Hematopoietic multipotent progenitor cell treated with erythropoietin and hydrocortisone succinate and interleukin-3 and kit ligand, for 15 days (in vitro differentiated cells): Measurements from ENCODE around the gene PAX7.

Experiments used
- DNase-seq: peaks from one replicate; pipeline ENCODE4 v3.0.0-alpha.2; 2015; ENCODE audit warnings: low spot score

The PAX7 gene

GRCh38 chr1:18703041-18703621 lies 72.5 kb downstream of the PAX7 start:
- DNase-seq = no peak

- DNase-seq = no peak
These were observed 75.2 kb downstream of the PAX7 start for GRCh38 chr1:18705811-18706210.

GRCh38 chr1:18707696-18708257 lies 77.1 kb downstream of the PAX7 start:
- DNase-seq = no peak

- no peak for DNase-seq
These were observed 79.4 kb downstream of the PAX7 start for GRCh38 chr1:18710002-18710401.

GRCh38 chr1:18711003-18711402 lies 80.4 kb downstream of the PAX7 start:
- DNase-seq = no peak

GRCh38 chr1:18711536-18712251 lies 81.0 kb downstream of the PAX7 start:
- DNase-seq = no peak

- no peak for DNase-seq
These were observed 81.6 kb downstream of the PAX7 start for GRCh38 chr1:18712252-18712600.

GRCh38 chr1:18714404-18715175 lies 83.9 kb downstream of the PAX7 start:
- DNase-seq = no peak

GRCh38 chr1:18716112-18716784 lies 85.6 kb downstream of the PAX7 start:
- no peak for DNase-seq

- no peak for DNase-seq
These were observed 86.4 kb downstream of the PAX7 start for GRCh38 chr1:18716785-18717678.

GRCh38 chr1:18719786-18720451 lies 89.3 kb downstream of the PAX7 start:
- no peak for DNase-seq

- DNase-seq = no peak
These were observed 90.4 kb downstream of the PAX7 start for GRCh38 chr1:18721041-18721440.

- no peak for DNase-seq
These were observed 91.1 kb downstream of the PAX7 start for GRCh38 chr1:18721776-18722175.

- DNase-seq = no peak
These were observed 91.6 kb downstream of the PAX7 start for GRCh38 chr1:18722270-18722669.

- DNase-seq = no peak
These were observed 92.6 kb downstream of the PAX7 start for GRCh38 chr1:18723206-18723605.

- DNase-seq = no peak
These were observed 93.2 kb downstream of the PAX7 start for GRCh38 chr1:18723701-18724411.

GRCh38 chr1:18724801-18725200 lies 94.2 kb downstream of the PAX7 start:
- DNase-seq = no peak

GRCh38 chr1:18725231-18725895 lies 94.7 kb downstream of the PAX7 start:
- DNase-seq = no peak

GRCh38 chr1:18726368-18726767 lies 95.7 kb downstream of the PAX7 start:
- no peak for DNase-seq

GRCh38 chr1:18727956-18728355 lies 97.3 kb downstream of the PAX7 start:
- no peak for DNase-seq
